ENCODE measurements around the gene PSMD6. TPM values are rescaled to one million over a fixed set of nuclear protein-coding genes. Genes with fewer than 3 reads are reported as not detected.
A peak's percentile ranks its signal among the peaks of the same experiment; 100 is the strongest.

The PSMD6 gene
- total and polyA plus RNA-seq, 4 donors = 59.1 to 78.9 (median 66.0) TPM

DNA sequence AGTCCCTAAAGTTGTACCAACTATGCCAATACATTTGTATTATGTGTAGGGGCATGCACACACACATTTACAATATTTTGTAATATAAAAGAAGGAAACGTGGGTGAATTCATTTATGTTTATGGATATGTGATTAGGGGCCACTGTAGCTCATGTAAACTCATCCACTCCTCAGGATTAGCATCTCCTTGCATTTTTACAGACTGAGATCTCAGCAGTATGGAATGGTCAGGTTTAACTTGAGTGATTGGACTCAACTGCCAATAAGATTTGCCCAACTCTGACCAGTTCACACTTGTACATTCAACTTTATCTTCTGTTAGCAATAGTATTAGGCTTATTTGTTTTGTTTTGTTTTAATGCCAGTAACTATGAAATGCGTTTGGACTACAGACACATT is 36.5 kb downstream of the PSMD6 start:
- Histone ChIP-seq H3K27ac (ENCODE audit: low read depth in 1 of 2, low read length in 1 of 2) (no peak overlapping the region), H3K9me3 (ENCODE audit: control insufficient read depth in 4 of 4, insufficient read depth in 3 of 4, low read length in 3 of 4) (no peaks in the 10 kb centered on the region), H3K4me1 (ENCODE audit: control insufficient read depth in 5 of 5, insufficient read depth in 5 of 5, low read length in 5 of 5) (peaks cover 0 to 5% (median 0%) of the 10 kb centered on the region in 5 donors), H3K27me3 (ENCODE audit: control insufficient read depth in 3 of 3, insufficient read depth in 3 of 3, low read length in 2 of 3) (no peaks in the 10 kb centered on the region), H3K9ac (ENCODE audit: insufficient read depth in 1 of 2, low read length in 2 of 2) (no peak overlapping the region), H3K36me3 (ENCODE audit: control insufficient read depth in 4 of 4, insufficient read depth in 4 of 4, low read length in 4 of 4) (peaks cover 28 to 53% (median 41%) of the 10 kb centered on the region in 4 donors), H3K4me3 (no peak overlapping the region)
- TF ChIP-seq, protein P1, sequence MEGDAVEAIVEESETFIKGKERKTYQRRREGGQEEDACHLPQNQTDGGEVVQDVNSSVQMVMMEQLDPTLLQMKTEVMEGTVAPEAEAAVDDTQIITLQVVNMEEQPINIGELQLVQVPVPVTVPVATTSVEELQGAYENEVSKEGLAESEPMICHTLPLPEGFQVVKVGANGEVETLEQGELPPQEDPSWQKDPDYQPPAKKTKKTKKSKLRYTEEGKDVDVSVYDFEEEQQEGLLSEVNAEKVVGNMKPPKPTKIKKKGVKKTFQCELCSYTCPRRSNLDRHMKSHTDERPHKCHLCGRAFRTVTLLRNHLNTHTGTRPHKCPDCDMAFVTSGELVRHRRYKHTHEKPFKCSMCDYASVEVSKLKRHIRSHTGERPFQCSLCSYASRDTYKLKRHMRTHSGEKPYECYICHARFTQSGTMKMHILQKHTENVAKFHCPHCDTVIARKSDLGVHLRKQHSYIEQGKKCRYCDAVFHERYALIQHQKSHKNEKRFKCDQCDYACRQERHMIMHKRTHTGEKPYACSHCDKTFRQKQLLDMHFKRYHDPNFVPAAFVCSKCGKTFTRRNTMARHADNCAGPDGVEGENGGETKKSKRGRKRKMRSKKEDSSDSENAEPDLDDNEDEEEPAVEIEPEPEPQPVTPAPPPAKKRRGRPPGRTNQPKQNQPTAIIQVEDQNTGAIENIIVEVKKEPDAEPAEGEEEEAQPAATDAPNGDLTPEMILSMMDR (IDR thresholded peaks at IDR 0.05; ENCODE audit: control extremely low read depth, extremely low read depth) = no peak
- ATAC-seq (ENCODE audit: insufficient read depth, low FRiP score) = no peak
- no peak for DNase-seq
- WGBS, 2 donors = 88 to 89% methylated on average over 2 of the region's 2 CpGs

DNA sequence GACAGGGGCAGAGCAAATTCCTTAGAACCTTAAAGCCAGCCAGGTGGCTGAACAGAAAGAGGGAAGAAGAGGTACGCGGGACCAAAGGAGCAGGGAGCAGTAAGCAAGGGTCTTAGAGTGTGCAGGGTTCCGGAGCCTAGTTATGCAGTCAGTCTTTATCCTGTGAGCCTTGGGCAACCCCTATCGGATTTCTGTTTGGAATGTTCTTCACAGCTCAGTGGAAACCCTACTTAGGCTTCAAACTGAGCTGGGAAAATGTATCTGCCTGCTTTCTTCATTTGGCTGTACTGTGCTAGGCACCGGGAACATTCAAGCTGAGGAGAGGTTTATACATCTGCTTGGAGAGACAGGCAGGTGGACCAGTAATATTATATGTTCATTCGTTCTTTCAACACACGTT is 37.1 kb downstream of the PSMD6 start:
- peaks cover 0 to 5% (median 0%) of the 10 kb centered on the region in 5 donors for H3K4me1 ChIP-seq (ENCODE audit: control insufficient read depth in 5 of 5, insufficient read depth in 5 of 5, low read length in 5 of 5)
- TF ChIP-seq, protein P1 (IDR thresholded peaks at IDR 0.05; ENCODE audit: control extremely low read depth, extremely low read depth) = no peak
- ATAC-seq (ENCODE audit: insufficient read depth, low FRiP score) = no peak
- no peak overlapping the region for H3K4me3 ChIP-seq
- WGBS, 2 donors = 92 to 93% methylated on average over 7 of the region's 7 CpGs
- H3K27ac ChIP-seq (ENCODE audit: low read depth in 1 of 2, low read length in 1 of 2) = no peak overlapping the region
- H3K36me3 ChIP-seq (ENCODE audit: control insufficient read depth in 4 of 4, insufficient read depth in 4 of 4, low read length in 4 of 4) = peaks cover 32 to 51% (median 41%) of the 10 kb centered on the region in 4 donors
- no peak for DNase-seq
- H3K27me3 ChIP-seq (ENCODE audit: control insufficient read depth in 3 of 3, insufficient read depth in 3 of 3, low read length in 2 of 3) = no peaks in the 10 kb centered on the region
- no peak overlapping the region for H3K9ac ChIP-seq (ENCODE audit: insufficient read depth in 1 of 2, low read length in 2 of 2)
- H3K9me3 ChIP-seq (ENCODE audit: control insufficient read depth in 4 of 4, insufficient read depth in 3 of 4, low read length in 3 of 4) = no peaks in the 10 kb centered on the region

DNA sequence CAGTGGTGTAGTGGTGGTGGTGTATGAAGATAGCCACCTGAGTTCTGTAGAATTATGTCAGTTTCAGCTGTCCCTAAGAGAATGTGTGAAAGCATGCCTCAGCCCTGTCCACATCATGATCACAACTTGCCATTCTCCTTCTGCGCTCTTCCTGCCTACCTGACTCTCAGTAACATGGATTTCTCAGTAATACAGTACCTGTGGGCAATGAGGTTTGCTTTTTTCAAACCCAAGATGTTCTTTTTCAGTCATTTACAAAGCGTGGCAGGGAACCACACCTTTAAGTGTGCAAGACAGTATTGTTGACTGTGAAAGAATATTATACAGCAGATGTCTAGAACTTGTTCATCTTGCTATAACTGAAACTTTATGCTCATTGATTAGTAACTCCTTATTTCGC is 38.9 kb downstream of the PSMD6 start:
- Histone ChIP-seq H3K4me1 (ENCODE audit: control insufficient read depth in 5 of 5, insufficient read depth in 5 of 5, low read length in 5 of 5) (peaks cover 0 to 8% (median 2%) of the 10 kb centered on the region in 5 donors), H3K9me3 (ENCODE audit: control insufficient read depth in 4 of 4, insufficient read depth in 3 of 4, low read length in 3 of 4) (no peaks in the 10 kb centered on the region), H3K9ac (ENCODE audit: insufficient read depth in 1 of 2, low read length in 2 of 2) (no peak overlapping the region), H3K27ac (ENCODE audit: low read depth in 1 of 2, low read length in 1 of 2) (no peak overlapping the region), H3K36me3 (ENCODE audit: control insufficient read depth in 4 of 4, insufficient read depth in 4 of 4, low read length in 4 of 4) (peaks cover 34 to 41% (median 36%) of the 10 kb centered on the region in 4 donors), H3K27me3 (ENCODE audit: control insufficient read depth in 3 of 3, insufficient read depth in 3 of 3, low read length in 2 of 3) (no peaks in the 10 kb centered on the region), H3K4me3 (no peak overlapping the region)
- TF ChIP-seq, protein P1 (IDR thresholded peaks at IDR 0.05; ENCODE audit: control extremely low read depth, extremely low read depth) = no peak
- 95 to 97% methylated on average over 3 of the region's 3 CpGs for WGBS, 2 donors
- DNase-seq = no peak
- no peak for ATAC-seq (ENCODE audit: insufficient read depth, low FRiP score)

DNA sequence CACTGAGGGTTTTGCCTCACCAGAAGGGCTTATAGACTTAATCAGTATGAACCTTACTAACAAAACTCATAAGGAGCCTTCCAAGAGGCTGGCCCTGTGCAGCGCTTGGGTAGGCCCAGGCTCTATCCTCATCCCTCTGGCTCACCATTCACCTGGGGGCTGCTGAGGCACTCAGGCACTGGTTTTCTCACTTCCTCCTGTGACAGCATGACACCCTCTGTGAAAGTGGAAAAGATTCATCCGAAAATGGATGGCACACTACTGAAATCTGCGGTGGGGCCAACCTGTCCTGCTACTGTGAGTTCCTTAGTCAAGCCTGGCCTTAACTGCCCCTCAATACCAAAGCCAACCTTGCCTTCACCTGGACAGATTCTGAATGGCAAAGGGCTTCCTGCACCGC is 41.3 kb downstream of the PSMD6 start:
- peaks cover 0 to 9% (median 5%) of the 10 kb centered on the region in 5 donors for H3K4me1 ChIP-seq (ENCODE audit: control insufficient read depth in 5 of 5, insufficient read depth in 5 of 5, low read length in 5 of 5)
- no peaks in the 10 kb centered on the region for H3K9me3 ChIP-seq (ENCODE audit: control insufficient read depth in 4 of 4, insufficient read depth in 3 of 4, low read length in 3 of 4)
- no peak overlapping the region for H3K9ac ChIP-seq (ENCODE audit: insufficient read depth in 1 of 2, low read length in 2 of 2)
- ATAC-seq (ENCODE audit: insufficient read depth, low FRiP score) (no peak), DNase-seq (no peak)
- peaks cover 23 to 34% (median 25%) of the 10 kb centered on the region in 4 donors for H3K36me3 ChIP-seq (ENCODE audit: control insufficient read depth in 4 of 4, insufficient read depth in 4 of 4, low read length in 4 of 4)
- TF ChIP-seq, protein P1 (IDR thresholded peaks at IDR 0.05; ENCODE audit: control extremely low read depth, extremely low read depth) = no peak
- H3K27me3 ChIP-seq (ENCODE audit: control insufficient read depth in 3 of 3, insufficient read depth in 3 of 3, low read length in 2 of 3) = no peaks in the 10 kb centered on the region
- WGBS, 2 donors = 92 to 93% methylated on average over 4 of the region's 4 CpGs
- H3K4me3 ChIP-seq = no peak overlapping the region
- H3K27ac ChIP-seq (ENCODE audit: low read depth in 1 of 2, low read length in 1 of 2) = peak overlapping the region in 1 of 2 donors; percentile 60

All from lung (tissue), 12 donors.